Peyer's patch (tissue), 4 donors: ENCODE data around the gene RNF182. TPM values are rescaled to one million over a fixed set of nuclear protein-coding genes. Genes with fewer than 3 reads are reported as not detected.

ENCODE experiments used
- DNase-seq, 3 donors: peaks; one replicate each; pipeline ENCODE4 v3.0.0-alpha.2; 2017 to 2019
- H3K27ac ChIP-seq, 4 donors: fragments of 200-600 bp; sonication (generic); one replicate each; pipeline ENCODE4 v1.5.1; 2016 to 2019
- H3K27me3 ChIP-seq, 2 donors: fragments of 200-600 bp; sonication (generic); one replicate each; pipeline ENCODE4 v1.5.1; 2019
- H3K36me3 ChIP-seq, 3 donors: fragments of 200-600 bp; sonication (generic); one replicate each; pipeline ENCODE4 v1.5.1; 2016 to 2019
- H3K4me1 ChIP-seq, 4 donors: fragments of 200-600 bp; sonication (generic); one replicate each; pipeline ENCODE4 v1.5.1; 2016 to 2019
- H3K4me3 ChIP-seq, 4 donors: fragments of 200-600 bp; sonication (generic); 1 replicate in 3 of 4; 2 replicates in 1 of 4; pipeline ENCODE4 v1.5.1; 2016 to 2019; ENCODE audit warnings: mild to moderate bottlenecking in 1 of 4
- H3K9me3 ChIP-seq, 4 donors: fragments of 200-600 bp; sonication (generic); one replicate each; pipeline ENCODE4 v1.5.1; 2016 to 2019; ENCODE audit warnings: mild to moderate bottlenecking in 1 of 4
- POLR2A ChIP-seq, 2 donors: fragments of 450-650 bp; IDR thresholded peaks; one replicate each; pipeline ENCODE4 v1.5.1; 2017; ENCODE audit warnings: antibody characterized with exemption in 2 of 2, mild to moderate bottlenecking in 2 of 2, moderate library complexity in 2 of 2
- total RNA-seq, 4 donors: library from RNA; depleted of rRNA; stranded (reverse); fragments of >200 nt; gene quantifications; one replicate each; pipeline ENCODE4 v1.1.0, GENCODE V29; 2016
- TF ChIP-seq, protein P1 (sequence below), 6 experiments: fragments of 450-650 bp in 4 of 6; fragments of 200-600 bp in 2 of 6; sonication (generic) in 1 of 6; IDR thresholded peaks; one replicate each; pipeline ENCODE4 v1.5.1; 2017 to 2019; ENCODE audit warnings: antibody characterized with exemption in 6 of 6, mild to moderate bottlenecking in 3 of 6, moderate library complexity in 1 of 6

The RNF182 gene
- total RNA-seq, 4 donors from 2014 or later = not detected

DNA sequence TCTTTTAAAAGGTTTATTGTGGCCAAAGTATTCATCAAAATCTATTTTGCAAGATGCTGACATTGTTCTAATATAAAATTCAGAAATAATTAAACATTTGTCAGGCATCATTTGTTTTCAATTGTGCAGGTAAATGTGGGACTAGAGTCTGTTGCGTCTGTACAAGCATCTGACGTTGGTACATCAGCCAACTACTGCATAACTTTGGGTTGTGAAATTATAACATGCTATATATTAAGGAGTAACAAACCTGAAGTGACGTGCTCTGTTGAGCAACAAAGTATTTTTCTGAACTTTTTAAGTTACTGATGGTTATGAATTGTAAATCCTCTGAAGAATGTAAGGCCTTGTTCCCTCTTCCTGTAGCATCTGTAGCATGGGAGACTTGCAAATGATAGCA is 66.0 kb downstream of the RNF182 start:
- no peaks in the 10 kb centered on the region for H3K9me3 ChIP-seq
- no peak overlapping the region for H3K4me3 ChIP-seq
- H3K36me3 ChIP-seq = no peaks in the 10 kb centered on the region
- TF ChIP-seq, protein P1, sequence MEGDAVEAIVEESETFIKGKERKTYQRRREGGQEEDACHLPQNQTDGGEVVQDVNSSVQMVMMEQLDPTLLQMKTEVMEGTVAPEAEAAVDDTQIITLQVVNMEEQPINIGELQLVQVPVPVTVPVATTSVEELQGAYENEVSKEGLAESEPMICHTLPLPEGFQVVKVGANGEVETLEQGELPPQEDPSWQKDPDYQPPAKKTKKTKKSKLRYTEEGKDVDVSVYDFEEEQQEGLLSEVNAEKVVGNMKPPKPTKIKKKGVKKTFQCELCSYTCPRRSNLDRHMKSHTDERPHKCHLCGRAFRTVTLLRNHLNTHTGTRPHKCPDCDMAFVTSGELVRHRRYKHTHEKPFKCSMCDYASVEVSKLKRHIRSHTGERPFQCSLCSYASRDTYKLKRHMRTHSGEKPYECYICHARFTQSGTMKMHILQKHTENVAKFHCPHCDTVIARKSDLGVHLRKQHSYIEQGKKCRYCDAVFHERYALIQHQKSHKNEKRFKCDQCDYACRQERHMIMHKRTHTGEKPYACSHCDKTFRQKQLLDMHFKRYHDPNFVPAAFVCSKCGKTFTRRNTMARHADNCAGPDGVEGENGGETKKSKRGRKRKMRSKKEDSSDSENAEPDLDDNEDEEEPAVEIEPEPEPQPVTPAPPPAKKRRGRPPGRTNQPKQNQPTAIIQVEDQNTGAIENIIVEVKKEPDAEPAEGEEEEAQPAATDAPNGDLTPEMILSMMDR (IDR thresholded peaks at IDR 0.05) = no peak
- no peak for TF ChIP-seq POLR2A (IDR thresholded peaks at IDR 0.05)
- H3K4me1 ChIP-seq = no peaks in the 10 kb centered on the region
- no peaks in the 10 kb centered on the region for H3K27me3 ChIP-seq
- no peak overlapping the region for H3K27ac ChIP-seq
- no peak for DNase-seq

DNA sequence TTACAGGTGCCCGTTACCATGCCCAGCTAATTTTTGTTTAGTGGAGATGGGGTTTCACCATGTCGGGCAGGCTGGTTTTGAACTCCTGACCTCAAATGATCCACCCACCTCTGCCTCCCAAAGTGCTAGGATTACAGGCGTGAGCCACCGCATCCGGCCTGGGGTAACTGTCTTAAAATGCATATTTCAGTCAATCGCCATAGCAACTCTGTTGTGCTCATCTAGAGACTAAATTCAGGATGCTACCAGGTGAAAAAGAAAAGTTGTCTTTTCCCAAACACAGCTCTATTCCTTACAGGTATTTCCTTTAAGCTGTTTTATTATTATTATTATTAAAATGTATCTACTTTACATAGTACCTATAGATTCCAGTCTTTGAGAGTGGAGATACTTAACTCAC is 66.6 kb downstream of the RNF182 start:
- Histone ChIP-seq H3K27ac (no peak overlapping the region), H3K4me1 (no peaks in the 10 kb centered on the region), H3K9me3 (no peaks in the 10 kb centered on the region), H3K4me3 (no peak overlapping the region), H3K27me3 (no peaks in the 10 kb centered on the region), H3K36me3 (no peaks in the 10 kb centered on the region)
- TF ChIP-seq, protein P1 (IDR thresholded peaks at IDR 0.05) = no peak
- no peak for TF ChIP-seq POLR2A (IDR thresholded peaks at IDR 0.05)
- no peak for DNase-seq

GRCh38 chr6:13992417-13993055 is 67.8 kb downstream of the RNF182 start:
- TF ChIP-seq, protein P1 (IDR thresholded peaks at IDR 0.05) = no peak
- no peak for TF ChIP-seq POLR2A (IDR thresholded peaks at IDR 0.05)
- DNase-seq = no peak
- Histone ChIP-seq H3K27me3 (no peaks in the 10 kb centered on the region), H3K4me3 (no peak overlapping the region), H3K9me3 (no peaks in the 10 kb centered on the region), H3K36me3 (no peaks in the 10 kb centered on the region), H3K4me1 (no peaks in the 10 kb centered on the region), H3K27ac (no peak overlapping the region)

- Histone ChIP-seq H3K27ac (no peak overlapping the region), H3K9me3 (no peaks in the 10 kb centered on the region), H3K36me3 (no peaks in the 10 kb centered on the region), H3K4me3 (no peak overlapping the region), H3K27me3 (no peaks in the 10 kb centered on the region), H3K4me1 (no peaks in the 10 kb centered on the region)
- no peak for DNase-seq
- TF ChIP-seq, protein P1 (IDR thresholded peaks at IDR 0.05) = no peak
- no peak for TF ChIP-seq POLR2A (IDR thresholded peaks at IDR 0.05)
Measured at GRCh38 chr6:13993416-13993815, 68.7 kb downstream of the RNF182 start.

- Histone ChIP-seq H3K27ac (no peak overlapping the region), H3K27me3 (no peaks in the 10 kb centered on the region), H3K9me3 (no peaks in the 10 kb centered on the region), H3K36me3 (no peaks in the 10 kb centered on the region), H3K4me1 (no peaks in the 10 kb centered on the region), H3K4me3 (no peak overlapping the region)
- TF ChIP-seq, protein P1 (IDR thresholded peaks at IDR 0.05) = no peak
- no peak for TF ChIP-seq POLR2A (IDR thresholded peaks at IDR 0.05)
- no peak for DNase-seq
Measured at GRCh38 chr6:13998356-13998755, 73.6 kb downstream of the RNF182 start.

GRCh38 chr6:14000901-14001300 is 76.1 kb downstream of the RNF182 start:
- Histone ChIP-seq H3K36me3 (no peaks in the 10 kb centered on the region), H3K4me3 (no peak overlapping the region), H3K9me3 (no peaks in the 10 kb centered on the region), H3K27ac (no peak overlapping the region), H3K4me1 (no peaks in the 10 kb centered on the region), H3K27me3 (no peaks in the 10 kb centered on the region)
- no peak for TF ChIP-seq POLR2A (IDR thresholded peaks at IDR 0.05)
- no peak for DNase-seq
